Stimulated activated CD4-positive, alpha-beta T cell treated with anti-CD3 and anti-CD28 coated beads, TNF-alpha, amount 100 ng/mL, for 48 hours (primary cell): ENCODE results near the gene STK39.

ENCODE experiments used
- DNase-seq, 3 donors: peaks; one replicate each; pipeline ENCODE4 v3.0.0-alpha.2; 2020; ENCODE audit warnings: low read depth in 3 of 3

STK39 gene

GRCh38 chr2:168208652-168209051 lies 38.7 kb downstream of the STK39 start:
- peak in 1 of 3 donors; percentile 25 for DNase-seq

GRCh38 chr2:168207851-168208250 lies 39.5 kb downstream of the STK39 start:
- DNase-seq = no peak

- no peak for DNase-seq
These were observed 43.4 kb downstream of the STK39 start for GRCh38 chr2:168203762-168204693.

DNA sequence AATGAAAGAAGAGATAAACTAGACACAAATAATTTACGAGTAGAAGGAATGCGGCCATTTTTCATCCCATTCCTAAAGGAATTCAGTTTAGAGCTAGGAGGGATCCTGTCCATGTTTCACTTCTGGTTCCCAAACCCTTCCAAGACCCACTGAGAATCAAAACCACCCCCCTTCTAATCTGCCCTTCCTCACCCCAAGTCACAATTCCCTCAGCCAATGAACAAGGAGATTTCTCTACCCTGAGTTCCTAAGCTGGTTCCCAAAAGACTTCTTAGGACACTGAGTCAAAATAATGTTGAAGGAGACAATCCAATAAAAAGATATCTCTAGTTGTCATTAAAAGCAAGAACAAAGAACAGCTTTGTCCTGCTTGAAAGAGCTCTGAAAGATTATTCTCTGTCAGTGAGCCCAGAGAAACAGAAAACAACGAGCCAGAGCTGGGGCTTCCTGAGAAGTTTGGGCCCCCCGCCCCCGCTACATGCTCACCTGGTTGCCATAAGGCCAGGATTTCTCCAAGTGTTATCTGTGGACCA lies 45.7 kb downstream of the STK39 start:
- DNase-seq = no peak

GRCh38 chr2:168200930-168201583 lies 46.3 kb downstream of the STK39 start:
- no peak for DNase-seq

GRCh38 chr2:168198476-168199207 lies 48.8 kb downstream of the STK39 start:
- no peak for DNase-seq

GRCh38 chr2:168196764-168197180 lies 50.6 kb downstream of the STK39 start:
- DNase-seq = no peak

DNA sequence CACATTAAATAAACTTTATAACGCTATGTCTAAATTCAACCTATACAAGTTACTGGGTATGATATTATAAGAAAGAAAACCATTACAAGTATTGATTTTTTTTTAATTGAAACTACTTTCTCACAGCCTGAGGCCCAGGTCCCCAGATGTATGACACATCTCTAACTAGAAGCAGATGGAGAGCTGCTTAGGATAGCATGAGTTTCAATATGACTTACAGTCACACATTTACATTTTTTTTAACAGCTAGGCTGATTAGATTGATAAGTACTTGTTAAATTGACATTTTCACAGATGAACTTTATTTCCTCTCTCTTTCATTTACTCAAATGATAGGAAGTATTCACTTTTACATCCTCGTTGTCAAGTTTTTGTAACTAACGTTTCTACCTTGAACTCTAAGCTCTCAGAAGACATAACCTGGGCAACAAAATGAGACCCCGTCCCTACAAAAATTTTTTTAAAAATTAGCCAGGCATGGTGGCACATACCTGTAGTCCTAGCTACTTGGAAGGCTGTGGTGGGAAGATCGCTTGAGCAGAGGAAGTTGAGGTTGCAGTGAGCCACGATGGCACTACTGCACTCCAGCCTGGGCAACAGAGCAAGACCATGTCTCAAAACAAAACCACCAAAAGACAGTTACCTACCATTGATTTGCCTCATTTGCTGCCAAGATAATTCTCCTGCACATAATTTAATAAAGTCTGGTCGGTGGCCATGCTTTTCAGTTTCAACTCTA lies 52.4 kb downstream of the STK39 start:
- DNase-seq = peak in 1 of 3 donors; percentile 24

GRCh38 chr2:168192839-168193616 lies 54.4 kb downstream of the STK39 start:
- DNase-seq = no peak

- no peak for DNase-seq
These were observed 55.2 kb downstream of the STK39 start for GRCh38 chr2:168191955-168192785.

DNA sequence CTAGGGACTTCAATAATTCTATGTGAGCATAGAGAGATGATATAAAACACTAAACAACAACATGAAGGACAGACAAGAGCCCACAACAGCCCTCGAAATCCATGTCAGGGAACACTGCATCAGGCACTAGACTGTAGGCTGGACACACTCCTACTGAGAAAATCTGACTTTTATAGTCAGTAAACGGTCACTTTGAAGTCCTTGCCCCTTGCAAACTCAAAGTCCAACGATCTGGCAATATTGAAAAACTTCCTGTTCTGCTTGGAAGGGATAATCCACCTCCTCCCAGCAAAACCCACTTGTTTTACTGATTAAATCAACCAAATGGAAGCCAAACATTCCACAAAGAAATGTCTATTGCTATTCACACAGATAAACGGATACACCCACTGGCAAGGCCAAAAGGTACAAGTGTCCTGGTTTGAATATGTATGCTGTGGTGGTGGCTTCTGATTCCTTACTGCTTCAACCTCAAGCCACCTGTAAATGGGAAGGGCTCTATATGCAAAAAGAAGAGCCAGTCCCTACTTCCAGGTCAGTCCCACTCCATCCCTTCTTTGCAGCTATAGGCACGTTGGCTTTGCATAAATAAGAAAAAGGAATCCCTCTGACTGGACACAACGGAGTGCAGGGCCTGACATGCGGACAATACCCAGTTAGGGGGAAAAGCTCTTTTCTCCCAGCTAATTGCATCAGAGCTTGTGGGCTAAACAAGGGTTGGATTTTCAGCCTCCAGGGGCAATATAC lies 56.6 kb downstream of the STK39 start:
- no peak for DNase-seq

GRCh38 chr2:168189835-168190569 lies 57.4 kb downstream of the STK39 start:
- DNase-seq = no peak

DNA sequence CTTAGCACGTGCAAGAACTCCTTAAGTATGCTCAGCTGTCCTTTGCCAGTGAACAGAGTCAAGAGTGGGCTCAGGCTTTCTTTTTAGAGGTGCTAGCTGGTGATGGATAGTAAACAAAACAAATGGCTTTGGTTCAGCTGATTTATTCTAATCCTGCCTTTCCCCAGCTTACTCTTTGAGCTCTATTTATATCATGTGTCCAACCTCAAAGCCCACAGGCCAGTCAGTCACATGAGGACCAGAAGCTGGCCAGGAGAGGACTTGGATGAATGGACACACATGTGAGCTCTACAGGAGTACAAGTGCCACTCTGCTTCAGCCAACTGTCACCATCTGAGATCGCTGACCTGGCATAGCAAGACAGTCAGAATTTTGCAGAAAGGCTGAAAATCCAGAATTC lies 59.4 kb downstream of the STK39 start:
- no peak for DNase-seq

DNA sequence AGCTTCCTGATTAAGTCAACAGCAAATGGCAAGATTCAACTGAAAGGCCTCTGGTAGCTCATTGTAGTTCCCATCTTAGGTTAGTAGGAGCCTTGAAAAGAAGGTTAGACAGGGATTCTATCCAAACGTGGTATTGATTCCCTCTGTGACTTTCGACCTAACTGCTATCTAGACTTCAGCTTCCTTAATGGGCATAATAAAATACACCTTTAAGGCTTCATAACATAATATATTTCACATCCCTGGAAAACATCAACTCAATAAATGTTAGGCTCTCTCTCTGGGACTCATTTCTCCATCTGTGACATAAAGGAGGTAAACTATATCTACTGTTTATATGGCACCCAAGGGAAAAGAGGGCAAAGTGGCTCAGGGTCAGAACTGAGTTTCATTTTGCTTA lies 60.9 kb downstream of the STK39 start:
- no peak for DNase-seq

- no peak for DNase-seq
These were observed 61.7 kb downstream of the STK39 start for GRCh38 chr2:168185583-168186274.

DNA sequence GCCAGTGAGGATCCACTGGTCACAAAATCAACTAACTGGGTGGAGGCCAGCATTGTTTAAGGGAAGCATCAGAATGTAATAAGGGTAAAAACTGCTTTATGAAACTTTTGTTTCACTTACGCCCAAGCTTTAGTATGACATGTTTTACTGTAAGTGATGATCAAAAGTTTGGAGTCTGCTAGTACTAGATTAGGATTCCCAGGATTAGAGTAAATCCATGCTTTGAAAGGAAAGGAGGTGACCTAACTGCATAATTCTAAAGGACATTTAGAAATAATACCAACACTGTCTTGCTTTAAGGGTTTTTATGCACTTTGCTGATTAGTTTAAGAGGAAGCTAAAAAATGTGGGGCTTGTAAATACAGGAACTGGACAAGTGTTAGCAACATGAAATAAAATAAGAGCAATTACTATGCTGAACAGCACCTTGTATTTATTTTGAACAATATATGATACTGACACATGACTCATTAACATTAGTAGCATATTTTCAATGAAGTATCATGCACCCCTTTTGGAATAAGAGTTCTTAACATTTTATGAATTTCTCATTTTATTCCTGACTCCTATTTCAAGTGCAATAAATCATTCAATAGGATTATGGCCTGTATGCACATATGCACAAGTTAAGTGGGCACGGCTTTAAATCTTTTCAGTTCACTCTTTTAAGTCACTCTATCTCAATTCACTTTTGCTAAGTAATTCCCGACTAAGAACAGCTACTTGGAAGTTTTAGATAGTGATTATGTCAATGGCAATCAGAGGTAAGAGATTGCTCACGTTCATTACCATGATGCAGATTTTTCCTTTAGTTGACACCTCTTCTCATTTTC lies 62.5 kb downstream of the STK39 start:
- no peak for DNase-seq
